HepG2 (cell line): ENCODE results near the gene CRADD. TPM values are rescaled to one million over a fixed set of nuclear protein-coding genes. Genes with fewer than 3 reads are reported as not detected.

Source experiments
- ATAC-seq: fragments of 200-7000 bp; cut with Tn5 transposase; 3 replicates; pipeline ENCODE4 v1.9.1; 2020; ENCODE audit warnings: mild to moderate bottlenecking, moderate library complexity
- BruUV-seq: library from RNA; stranded (reverse); fragments of 400-500 nt; replicated peaks from 2 replicates; lab custom pipeline; 2021; lab: Mats Ljungman, UMichigan
- CTCF ChIA-PET: fragments of 300-600 bp; formaldehyde crosslinking; extraction: SDS; loops from one replicate; lab custom pipeline; 2021; ENCODE audit warnings: low total read pairs, inconsistent platforms, low intra/inter-chr PET ratio; lab: Yijun Ruan, JAX
- POLR2A ChIA-PET: fragments of 350-600 bp; sonication (Branson Sonifier 250); formaldehyde crosslinking; loops from one replicate; lab custom pipeline; 2020; ENCODE audit warnings: antibody characterized with exemption, inconsistent platforms; lab: Yijun Ruan, JAX
- DNase-seq: peaks from one replicate; pipeline ENCODE4 v3.0.0-alpha.2; 2015; ENCODE audit warnings: low spot score
- FAIRE-seq: peaks from 3 replicates; lab custom pipeline; 2011; peaks lifted over from hg19 to GRCh38; lab: Jason Lieb, UNC
- H2AFZ ChIP-seq: one replicate; pipeline ENCODE4 v1.6.1; 2011; ENCODE audit warnings: low read length, inconsistent platforms
- H3K27ac ChIP-seq: fragments of 300-600 bp; 3 replicates; pipeline ENCODE4 v1.8.0; 2011; ENCODE audit warnings: mixed run types, mild to moderate bottlenecking, mixed read lengths, low read length, inconsistent platforms; ENCODE audit not compliant: insufficient read depth; ENCODE audit errors: extremely low read length
- H3K27me3 ChIP-seq, 2 experiments: fragments of 200-600 bp in 1 of 2; 2 replicates in 1 of 2; 3 replicates in 1 of 2; pipeline versions ENCODE4 v1.6.0 to v1.8.0; 2011; ENCODE audit warnings: low read length in 2 of 2, mild to moderate bottlenecking in 2 of 2, moderate library complexity in 2 of 2, inconsistent platforms in 1 of 2; ENCODE audit not compliant: insufficient read depth in 2 of 2, control insufficient read depth in 1 of 2
- H3K36me3 ChIP-seq, 2 experiments: fragments of 200-600 bp in 1 of 2; replicated peaks in 1 of 2; 2 replicates in 1 of 2; 3 replicates in 1 of 2; pipeline versions ENCODE4 v1.5.1 to v1.8.0; 2011; ENCODE audit warnings: low read length in 2 of 2, inconsistent platforms in 1 of 2; ENCODE audit not compliant: insufficient read depth in 2 of 2, control insufficient read depth in 1 of 2
- H3K4me1 ChIP-seq: 2 replicates; pipeline ENCODE4 v1.5.1; 2012; ENCODE audit warnings: low read length, inconsistent platforms; ENCODE audit not compliant: insufficient read depth
- H3K4me2 ChIP-seq: 2 replicates; pipeline ENCODE4 v1.6.0; 2011; ENCODE audit warnings: low read depth, low read length, inconsistent platforms
- H3K4me3 ChIP-seq, 3 experiments: fragments of 200-600 bp in 1 of 3; sonication (generic), shearing (Covaris generic) in 1 of 3; replicated peaks in 1 of 3; 2 replicates each; pipeline ENCODE4 v1.5.1; 2011 to 2016; ENCODE audit warnings: low read length in 3 of 3, inconsistent platforms in 2 of 3, low read depth in 2 of 3, mild to moderate bottlenecking in 2 of 3, control low read depth in 1 of 3, mixed read lengths in 1 of 3; ENCODE audit not compliant: insufficient read depth in 1 of 3
- H3K79me2 ChIP-seq: one replicate; pipeline ENCODE4 v1.6.1; 2011; ENCODE audit warnings: low read length, inconsistent platforms; ENCODE audit not compliant: insufficient read depth
- H3K9ac ChIP-seq: 2 replicates; pipeline ENCODE4 v1.6.0; 2011; ENCODE audit warnings: mild to moderate bottlenecking, low read depth, low read length, inconsistent platforms; ENCODE audit not compliant: insufficient read depth
- H3K9me3 ChIP-seq: 2 replicates; pipeline ENCODE4 v1.5.1; 2012; ENCODE audit warnings: mild to moderate bottlenecking, low read length
- H4K20me1 ChIP-seq: 2 replicates; pipeline ENCODE4 v1.6.0; 2011; ENCODE audit warnings: inconsistent platforms, mild to moderate bottlenecking, low read length, moderate library complexity; ENCODE audit not compliant: insufficient read depth
- AFF4 ChIP-seq: sonication (generic); formaldehyde crosslinking; IDR thresholded peaks from 2 replicates; pipeline ENCODE4 v1.4.0; 2020; ENCODE audit warnings: missing genetic modification reagents
- ARID5B ChIP-seq: IDR thresholded peaks from 2 replicates; pipeline ENCODE4 v1.4.0; 2020; ENCODE audit warnings: mild to moderate bottlenecking, missing genetic modification reagents
- ASH2L ChIP-seq: fragments of 300-600, 200-600 bp; sonication (generic); IDR thresholded peaks from 2 replicates; pipeline ENCODE4 v1.7.0; 2017; ENCODE audit warnings: low read depth, mild to moderate bottlenecking, moderate library complexity, mixed read lengths, low read length; ENCODE audit not compliant: insufficient read length
- KAT7 ChIP-seq: IDR thresholded peaks from 2 replicates; pipeline ENCODE4 v1.6.1; 2018; ENCODE audit warnings: borderline replicate concordance, missing compliant biosample characterization
- MAFK ChIP-seq, 2 experiments: IDR thresholded peaks in 1 of 2; conservative IDR thresholded peaks in 1 of 2; 2 replicates each; pipeline ENCODE4 v1.6.1; 2011; ENCODE audit warnings: improper control_type of control experiment in 2 of 2, low read length in 2 of 2
- RBM22 ChIP-seq: fragments of 200-400 bp; formaldehyde crosslinking; optimal IDR thresholded peaks from 2 replicates; pipeline ENCODE3; 2017; ENCODE audit warnings: mild to moderate bottlenecking, low read length, moderate library complexity
- SOX6 ChIP-seq, 2 experiments: fragments of 450-650 bp in 1 of 2; sonication (generic) in 1 of 2; formaldehyde crosslinking in 1 of 2; IDR thresholded peaks; 2 replicates each; pipeline versions ENCODE4 v1.4.0 to v1.6.1; 2017 to 2020; ENCODE audit warnings: antibody characterized with exemption in 1 of 2, mild to moderate bottlenecking in 1 of 2, missing genetic modification reagents in 1 of 2
- ZNF367 ChIP-seq: sonication (generic); formaldehyde crosslinking; IDR thresholded peaks from 2 replicates; pipeline ENCODE4 v1.4.0; 2020; ENCODE audit warnings: missing genetic modification reagents, borderline replicate concordance
- ZNF672 ChIP-seq: sonication (generic); formaldehyde crosslinking; IDR thresholded peaks from 2 replicates; pipeline ENCODE4 v1.8.1; 2022; ENCODE audit warnings: missing genetic modification reagents
- ZNF850 ChIP-seq: sonication (generic); formaldehyde crosslinking; conservative IDR thresholded peaks from 2 replicates; pipeline ENCODE4 v1.9.0; 2021; ENCODE audit warnings: mild to moderate bottlenecking, missing genetic modification reagents
- ZNF878 ChIP-seq: sonication (generic); formaldehyde crosslinking; IDR thresholded peaks from 2 replicates; pipeline ENCODE4 v1.8.1; 2023; ENCODE audit warnings: mild to moderate bottlenecking, missing genetic modification reagents, moderate library complexity
- WGBS: methylation state at CpG from one replicate; pipeline ENCODE4 v1.1.6; 2017; ENCODE audit warnings: low lambda C conversion rate; 5-methylcytosine and 5-hydroxymethylcytosine counted together
- in situ Hi-C: cut with HindIII; loops from 2 replicates; pipeline ENCODE4 v1.10.0; 2017; ENCODE audit warnings: low pct_unique_long_range_greater_than_20kb; ENCODE audit not compliant: extremely low pct_ligation_motif_present
- intact Hi-C: fragments of 100-400 bp; cut with micrococcal nuclease; formaldehyde crosslinking; loops from one replicate; pipeline ENCODE4 v1.10.0; 2022; ENCODE audit not compliant: unreplicated experiment
- polyA plus RNA-seq, 8 experiments: library from polyadenylated mRNA; depleted of rRNA in 3 of 8; stranded (reverse) in 7 of 8; unstranded in 1 of 8; fragments of >200 nt; fragmentation: Illumina TruSeq in 4 of 8; extraction: Trizol in 4 of 8; gene quantifications; 2 replicates each; pipeline versions ENCODE4 v1.2.1 to v1.2.3, GENCODE V29; 2011 to 2016; ENCODE audit warnings: low read depth in 4 of 8, missing spikeins in 1 of 8, mixed read lengths in 1 of 8; ENCODE audit not compliant: insufficient read depth in 1 of 8
- total RNA-seq, 5 experiments: library from RNA; depleted of rRNA; stranded (reverse); fragments of >200 nt; fragmentation: Illumina TruSeq; extraction: Trizol; gene quantifications; 2 replicates each; pipeline ENCODE4 v1.2.3, GENCODE V29; 2016; ENCODE audit warnings: low read depth in 1 of 5

Gene CRADD
- total and polyA plus RNA-seq, 2 of the 13 experiments (the other 11 are each of a cell fraction or from before 2014, with no cell fraction given): 12.4 to 18.8 TPM

- POLR2A ChIA-PET: no interaction called here
- ATAC-seq (no peak), DNase-seq (no peak), FAIRE-seq (no peak)
- Histone ChIP-seq H3K4me2 (no peak overlapping the region), H3K27me3 (peaks cover 0 to 5% of the 10 kb centered on the region in 2 experiments; a peak in 2 of 5 replicates), H3K36me3 (no peaks in the 10 kb centered on the region), H2AFZ (no peak overlapping the region), H4K20me1 (no peaks in the 10 kb centered on the region), H3K9ac (no peak overlapping the region), H3K9me3 (peaks cover 20% of the 10 kb centered on the region), H3K79me2 (no peaks in the 10 kb centered on the region), H3K4me3 (no peak overlapping the region), H3K4me1 (no peaks in the 10 kb centered on the region), H3K27ac (no peak overlapping the region)
- no TSS peak for BruUV-seq
- WGBS: 8% methylated on average over 7 of the region's 7 CpGs
- CTCF ChIA-PET: no interaction called here
- in situ Hi-C loops: no loop called here
- no peak for TF ChIP-seq RBM22
- no peak for TF ChIP-seq MAFK (conservative IDR thresholded peaks at IDR 0.05 in 1 of 2, IDR thresholded peaks at IDR 0.05 in 1 of 2; ENCODE audit: low read length in 2 of 2)
- intact Hi-C loops: no loop called here
These were observed 260.6 kb downstream of the CRADD start for GRCh38 chr12:93937812-93938211.

- CTCF ChIA-PET: no interaction called here
- TF ChIP-seq ZNF367 (no peak), ZNF850 (CRISPR knock-in tag) (no peak), ARID5B (CRISPR knock-in tag) (no peak), AFF4 (CRISPR knock-in tag) (no peak), SOX6 (IDR thresholded peaks at IDR 0.05) (no peak), SOX6 (CRISPR knock-in tag; IDR thresholded peaks at IDR 0.05) (no peak), ASH2L (no peak), KAT7 (CRISPR knock-in tag) (no peak), ZNF672 (CRISPR knock-in tag) (no peak), ZNF878 (CRISPR knock-in tag) (no peak)
These were observed 261.1 kb downstream of the CRADD start for GRCh38 chr12:93938317-93938716.

More at GRCh38 chr12:93938317-93938716, 261.1 kb downstream of the CRADD start:
- no peaks in the 10 kb centered on the region for H3K4me1 ChIP-seq
- intact Hi-C loops (no loop called here), in situ Hi-C loops (no loop called here)
- peaks cover 20% of the 10 kb centered on the region for H3K9me3 ChIP-seq
- BruUV-seq: no TSS peak
- POLR2A ChIA-PET: no interaction called here
- H3K4me3 ChIP-seq: no peak overlapping the region
- WGBS: 47% methylated on average over 3 of the region's 3 CpGs
- no peaks in the 10 kb centered on the region for H3K79me2 ChIP-seq
- H3K27me3 ChIP-seq: peaks cover 0 to 2% of the 10 kb centered on the region in 2 experiments; a peak in 2 of 5 replicates
- H2AFZ ChIP-seq: no peak overlapping the region
- H3K27ac ChIP-seq: no peak overlapping the region
- ATAC-seq (no peak), DNase-seq (no peak), FAIRE-seq (no peak)
- H4K20me1 ChIP-seq: no peaks in the 10 kb centered on the region
- no peak overlapping the region for H3K9ac ChIP-seq
- H3K36me3 ChIP-seq: no peaks in the 10 kb centered on the region
- H3K4me2 ChIP-seq: no peak overlapping the region
